HAP-1 (cell line): Measurements from ENCODE around the gene CAPN6.

Experiments
- DNase-seq, 2 experiments: peaks; one replicate each; pipeline ENCODE4 v3.0.0-alpha.2; 2016 to 2020; ENCODE audit warnings: low spot score in 2 of 2
- H3K27me3 ChIP-seq: fragments of 250-450 bp; sonication (Bioruptor Pico); 2 replicates; pipeline ENCODE4 v1.5.1; 2020; ENCODE audit warnings: low read depth, mild to moderate bottlenecking, moderate library complexity
- H3K36me3 ChIP-seq: fragments of 250-450 bp; sonication (Bioruptor Pico); replicated peaks from 2 replicates; pipeline ENCODE4 v1.5.1; 2020; ENCODE audit warnings: mild to moderate bottlenecking
- H3K4me1 ChIP-seq: fragments of 250-450 bp; sonication (Bioruptor Pico); 2 replicates; pipeline ENCODE4 v1.5.1; 2020; ENCODE audit warnings: mild to moderate bottlenecking
- H3K4me3 ChIP-seq: fragments of 250-450 bp; sonication (Bioruptor Pico); 2 replicates; pipeline ENCODE4 v1.5.1; 2020; ENCODE audit warnings: mild to moderate bottlenecking, moderate library complexity
- H3K9me3 ChIP-seq: fragments of 250-450 bp; sonication (Bioruptor Pico); 2 replicates; pipeline ENCODE4 v1.5.1; 2020; ENCODE audit warnings: mild to moderate bottlenecking, moderate library complexity
- in situ Hi-C: fragments of 300-500 bp; cut with MboI; formaldehyde crosslinking; loops from 3 replicates; pipeline ENCODE4 v1.14.3; 2020; ENCODE audit warnings: low sequenced_read_pairs, inconsistent platforms, mixed read lengths

Gene CAPN6, protein sequence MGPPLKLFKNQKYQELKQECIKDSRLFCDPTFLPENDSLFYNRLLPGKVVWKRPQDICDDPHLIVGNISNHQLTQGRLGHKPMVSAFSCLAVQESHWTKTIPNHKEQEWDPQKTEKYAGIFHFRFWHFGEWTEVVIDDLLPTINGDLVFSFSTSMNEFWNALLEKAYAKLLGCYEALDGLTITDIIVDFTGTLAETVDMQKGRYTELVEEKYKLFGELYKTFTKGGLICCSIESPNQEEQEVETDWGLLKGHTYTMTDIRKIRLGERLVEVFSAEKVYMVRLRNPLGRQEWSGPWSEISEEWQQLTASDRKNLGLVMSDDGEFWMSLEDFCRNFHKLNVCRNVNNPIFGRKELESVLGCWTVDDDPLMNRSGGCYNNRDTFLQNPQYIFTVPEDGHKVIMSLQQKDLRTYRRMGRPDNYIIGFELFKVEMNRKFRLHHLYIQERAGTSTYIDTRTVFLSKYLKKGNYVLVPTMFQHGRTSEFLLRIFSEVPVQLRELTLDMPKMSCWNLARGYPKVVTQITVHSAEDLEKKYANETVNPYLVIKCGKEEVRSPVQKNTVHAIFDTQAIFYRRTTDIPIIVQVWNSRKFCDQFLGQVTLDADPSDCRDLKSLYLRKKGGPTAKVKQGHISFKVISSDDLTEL

GRCh38 chrX:111270339-111270738 lies at the start of gene CAPN6:
Gene CAPN6, minus strand, starts transcription at chrX:111270483. Its CDS starts 6,547 bp downstream, at chrX:111263936.
- Histone ChIP-seq H3K4me3 (no peak within 1 kb of the TSS), H3K27me3 (peaks cover 3% of the 10 kb centered on the region; the same call in 1 of the 2 replicates), H3K36me3 (no peaks in the 10 kb centered on the region), H3K4me1 (no peaks in the 10 kb centered on the region), H3K9me3 (no peaks in the 10 kb centered on the region)
- DNase-seq = peak in 1 of 2 experiments; percentile 32
- in situ Hi-C loops = loop anchor here (25.0 kb wide), 1 partner anchor 167 kb away; no protein-coding TSS in a partner anchor

GRCh38 chrX:111319451-111319850 lies 49.2 kb upstream of the CAPN6 start:
- Histone ChIP-seq H3K4me3 (no peak overlapping the region), H3K4me1 (no peaks in the 10 kb centered on the region), H3K27me3 (peaks cover 7% of the 10 kb centered on the region), H3K9me3 (no peaks in the 10 kb centered on the region), H3K36me3 (no peaks in the 10 kb centered on the region)
- DNase-seq = no peak
- in situ Hi-C loops = no loop called here

GRCh38 chrX:111318901-111319300 lies 48.6 kb upstream of the CAPN6 start:
- no peak overlapping the region for H3K4me3 ChIP-seq
- no peaks in the 10 kb centered on the region for H3K4me1 ChIP-seq
- peaks cover 7% of the 10 kb centered on the region for H3K27me3 ChIP-seq
- no peaks in the 10 kb centered on the region for H3K9me3 ChIP-seq
- DNase-seq = no peak
- no peaks in the 10 kb centered on the region for H3K36me3 ChIP-seq
- in situ Hi-C loops = no loop called here

DNA sequence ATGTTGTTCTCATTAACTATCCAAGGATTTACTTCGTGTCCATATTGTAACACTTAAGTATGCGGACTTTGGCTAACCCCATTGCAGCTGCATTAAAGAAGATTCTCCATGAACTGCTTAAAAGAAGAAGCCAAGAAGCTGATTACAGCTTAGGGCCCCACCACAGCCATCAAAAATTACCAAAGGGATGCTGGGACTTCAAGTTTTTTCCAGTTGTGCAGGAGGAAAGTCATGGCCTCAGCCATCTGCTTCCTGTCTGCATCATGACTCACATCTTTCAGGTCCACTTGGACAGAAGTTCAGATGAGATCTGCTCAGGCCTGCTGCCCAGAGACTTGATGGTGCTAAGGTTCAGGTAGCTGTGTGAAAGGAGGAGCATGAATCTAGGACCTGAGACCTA lies 38.8 kb upstream of the CAPN6 start:
- Histone ChIP-seq H3K9me3 (no peaks in the 10 kb centered on the region), H3K27me3 (no peaks in the 10 kb centered on the region), H3K4me3 (no peak overlapping the region), H3K36me3 (no peaks in the 10 kb centered on the region), H3K4me1 (no peaks in the 10 kb centered on the region)
- in situ Hi-C loops = no loop called here
- DNase-seq = no peak

- Histone ChIP-seq H3K4me3 (no peak overlapping the region), H3K4me1 (no peaks in the 10 kb centered on the region), H3K36me3 (no peaks in the 10 kb centered on the region), H3K27me3 (no peaks in the 10 kb centered on the region), H3K9me3 (no peaks in the 10 kb centered on the region)
- in situ Hi-C loops = no loop called here
- no peak for DNase-seq
These were observed 37.8 kb upstream of the CAPN6 start for GRCh38 chrX:111308039-111308438.

- Histone ChIP-seq H3K9me3 (no peaks in the 10 kb centered on the region), H3K4me1 (peaks cover 2% of the 10 kb centered on the region; the same call in 1 of the 2 replicates)
- in situ Hi-C loops = no loop called here
These were observed 32.0 kb upstream of the CAPN6 start for GRCh38 chrX:111302284-111302683.

GRCh38 chrX:111288841-111289240 lies 18.6 kb upstream of the CAPN6 start:
- no peaks in the 10 kb centered on the region for H3K36me3 ChIP-seq
- DNase-seq = no peak
- no peaks in the 10 kb centered on the region for H3K4me1 ChIP-seq
- H3K9me3 ChIP-seq = no peaks in the 10 kb centered on the region
- H3K4me3 ChIP-seq = no peak overlapping the region
- no peaks in the 10 kb centered on the region for H3K27me3 ChIP-seq
- in situ Hi-C loops = no loop called here

More at GRCh38 chrX:111302284-111302683, 32.0 kb upstream of the CAPN6 start:
- no peak overlapping the region for H3K4me3 ChIP-seq
- no peaks in the 10 kb centered on the region for H3K36me3 ChIP-seq
- DNase-seq = no peak
- no peaks in the 10 kb centered on the region for H3K27me3 ChIP-seq

GRCh38 chrX:111284631-111285293 lies 14.5 kb upstream of the CAPN6 start:
- no peak for DNase-seq
- H3K4me3 ChIP-seq = no peak overlapping the region
- no peaks in the 10 kb centered on the region for H3K9me3 ChIP-seq
- H3K4me1 ChIP-seq = no peaks in the 10 kb centered on the region
- no peaks in the 10 kb centered on the region for H3K36me3 ChIP-seq
- in situ Hi-C loops = no loop called here
- 0 out of 2 replicates have a peak, but pooled peaks cover 2% of the 10 kb centered on the region for H3K27me3 ChIP-seq

DNA sequence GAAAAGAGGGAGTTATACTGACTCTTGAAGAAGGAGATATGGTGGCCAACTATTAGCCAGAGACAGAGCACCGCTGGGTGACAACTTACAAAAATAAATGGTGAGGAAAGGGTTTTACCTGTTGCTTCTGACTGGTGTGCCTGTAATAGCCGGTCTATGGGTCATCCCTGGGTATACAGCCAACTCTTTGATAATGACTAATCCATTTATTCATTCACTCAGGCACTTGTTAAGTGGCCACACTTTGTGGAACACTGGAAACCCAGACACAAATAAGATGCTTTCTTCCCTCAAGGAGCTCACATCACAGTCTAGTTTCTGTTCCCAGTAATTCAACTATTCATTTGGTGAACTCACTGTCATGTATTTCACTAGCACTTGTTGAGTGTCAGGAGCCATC lies 13.2 kb upstream of the CAPN6 start:
- Histone ChIP-seq H3K36me3 (no peaks in the 10 kb centered on the region), H3K4me3 (no peak overlapping the region), H3K27me3 (0 out of 2 replicates have a peak, but pooled peaks cover 2% of the 10 kb centered on the region), H3K4me1 (no peaks in the 10 kb centered on the region), H3K9me3 (no peaks in the 10 kb centered on the region)
- DNase-seq = no peak
- in situ Hi-C loops = no loop called here

GRCh38 chrX:111282991-111283390 lies 12.7 kb upstream of the CAPN6 start:
- Histone ChIP-seq H3K4me1 (no peaks in the 10 kb centered on the region), H3K36me3 (no peaks in the 10 kb centered on the region), H3K4me3 (no peak overlapping the region), H3K27me3 (0 out of 2 replicates have a peak, but pooled peaks cover 2% of the 10 kb centered on the region), H3K9me3 (no peaks in the 10 kb centered on the region)
- in situ Hi-C loops = no loop called here
- no peak for DNase-seq

GRCh38 chrX:111282139-111282538 lies 11.9 kb upstream of the CAPN6 start:
- Histone ChIP-seq H3K27me3 (0 out of 2 replicates have a peak, but pooled peaks cover 2% of the 10 kb centered on the region), H3K4me1 (no peaks in the 10 kb centered on the region), H3K4me3 (no peak overlapping the region), H3K36me3 (no peaks in the 10 kb centered on the region), H3K9me3 (no peaks in the 10 kb centered on the region)
- in situ Hi-C loops = no loop called here
- no peak for DNase-seq

DNA sequence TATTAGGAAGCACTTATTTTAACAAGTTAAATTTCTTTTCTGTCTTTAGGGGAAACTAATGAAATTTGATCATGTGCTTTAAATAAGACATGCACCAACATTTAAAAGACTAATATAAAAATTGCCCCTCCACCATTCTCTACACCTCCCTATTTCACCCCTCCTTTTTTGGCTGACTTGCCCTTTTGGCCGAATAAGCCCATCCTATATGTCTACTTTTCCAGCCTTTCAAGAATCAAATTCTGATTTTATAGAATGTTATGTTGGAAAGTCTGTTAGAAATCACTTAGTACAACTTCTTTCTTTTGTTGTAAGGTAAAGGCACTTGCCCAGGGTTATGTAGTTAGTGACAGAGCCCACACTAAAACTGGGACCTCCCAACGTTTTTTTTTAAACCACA lies 1.8 kb downstream of the CAPN6 start:
- no peak overlapping the region for H3K4me3 ChIP-seq
- H3K36me3 ChIP-seq = no peaks in the 10 kb centered on the region
- H3K27me3 ChIP-seq = peaks cover 3% of the 10 kb centered on the region; the same call in 1 of the 2 replicates
- DNase-seq = no peak
- no peaks in the 10 kb centered on the region for H3K9me3 ChIP-seq
- H3K4me1 ChIP-seq = no peaks in the 10 kb centered on the region
- in situ Hi-C loops = loop anchor here (25.0 kb wide), 1 partner anchor 169 kb away; no protein-coding TSS in a partner anchor

- no peaks in the 10 kb centered on the region for H3K9me3 ChIP-seq
- in situ Hi-C loops = loop anchor here (25.0 kb wide), 1 partner anchor 172 kb away; no protein-coding TSS in a partner anchor
- no peak overlapping the region for H3K4me3 ChIP-seq
- DNase-seq = no peak
- no peaks in the 10 kb centered on the region for H3K36me3 ChIP-seq
- peaks cover 3% of the 10 kb centered on the region; the same call in 1 of the 2 replicates for H3K27me3 ChIP-seq
- H3K4me1 ChIP-seq = no peaks in the 10 kb centered on the region
These were observed 4.8 kb downstream of the CAPN6 start for GRCh38 chrX:111265486-111265885.
